Fibroblast of skin of left quadriceps (primary cell): Measurements from ENCODE around the gene CAMKK2.

Experiments used
- DNase-seq, 2 experiments: peaks; one replicate each; pipeline ENCODE4 v3.0.0-alpha.2; 2013; ENCODE audit warnings: low read depth in 2 of 2

CAMKK2 gene

DNA sequence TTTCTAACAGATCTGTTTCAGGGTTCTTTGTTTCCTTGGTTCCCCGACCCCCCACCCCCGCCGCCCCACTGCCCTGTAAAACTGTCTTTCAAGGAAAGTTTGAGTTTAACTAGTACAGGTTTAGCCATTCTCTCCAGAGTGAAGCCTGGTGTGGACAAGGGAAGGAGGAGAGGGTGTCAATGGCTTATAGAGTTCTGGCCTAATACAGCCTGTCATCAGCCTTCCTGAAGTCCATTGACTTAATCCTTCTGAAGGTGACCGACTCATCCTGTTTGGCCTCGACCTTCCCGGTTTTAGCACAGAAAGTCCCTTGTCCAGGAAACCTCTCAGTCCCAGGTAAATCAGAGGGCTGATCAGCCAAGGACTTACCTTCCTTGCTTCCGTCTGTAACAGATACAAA, 97.6 kb downstream of the CAMKK2 start:
- DNase-seq = no peak

DNA sequence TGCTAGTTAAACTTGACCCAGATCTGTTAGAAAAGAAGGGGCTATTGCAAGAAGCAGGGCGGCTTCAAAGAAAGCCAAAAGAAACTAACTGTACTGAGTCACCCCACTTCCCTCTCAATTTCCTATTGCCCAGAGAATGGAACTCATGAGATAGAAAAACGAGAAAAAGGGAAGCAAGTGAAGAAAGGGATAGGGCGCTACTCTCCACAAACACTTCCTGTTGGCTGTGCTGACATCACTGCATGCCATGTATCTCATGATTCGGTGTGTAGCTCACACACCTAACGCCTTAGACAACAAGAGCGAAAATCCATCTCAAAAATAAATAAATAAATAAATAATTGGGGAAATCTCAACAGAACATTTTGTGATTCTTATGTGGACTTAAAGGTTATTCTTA, 99.6 kb downstream of the CAMKK2 start:
- no peak for DNase-seq

DNA sequence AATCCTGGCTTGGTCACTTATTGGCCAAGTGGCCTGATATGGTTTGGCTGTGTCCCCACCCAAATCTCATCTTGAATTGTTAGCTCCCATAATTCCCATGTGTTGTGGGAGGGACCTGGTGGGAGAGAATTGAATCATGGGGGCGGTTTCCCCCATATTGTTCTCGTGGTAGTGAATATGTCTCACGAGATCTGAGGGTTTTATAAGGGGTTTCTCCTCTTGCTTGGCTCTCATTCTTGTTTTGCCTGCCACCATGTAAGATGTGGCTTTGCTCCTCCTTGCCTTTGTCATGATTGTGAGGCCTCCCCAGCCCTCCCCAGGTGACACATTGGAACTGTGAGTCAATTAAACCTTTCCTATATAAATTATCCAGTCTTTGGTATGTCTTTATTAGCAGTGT, 105.4 kb downstream of the CAMKK2 start:
- no peak for DNase-seq

DNA sequence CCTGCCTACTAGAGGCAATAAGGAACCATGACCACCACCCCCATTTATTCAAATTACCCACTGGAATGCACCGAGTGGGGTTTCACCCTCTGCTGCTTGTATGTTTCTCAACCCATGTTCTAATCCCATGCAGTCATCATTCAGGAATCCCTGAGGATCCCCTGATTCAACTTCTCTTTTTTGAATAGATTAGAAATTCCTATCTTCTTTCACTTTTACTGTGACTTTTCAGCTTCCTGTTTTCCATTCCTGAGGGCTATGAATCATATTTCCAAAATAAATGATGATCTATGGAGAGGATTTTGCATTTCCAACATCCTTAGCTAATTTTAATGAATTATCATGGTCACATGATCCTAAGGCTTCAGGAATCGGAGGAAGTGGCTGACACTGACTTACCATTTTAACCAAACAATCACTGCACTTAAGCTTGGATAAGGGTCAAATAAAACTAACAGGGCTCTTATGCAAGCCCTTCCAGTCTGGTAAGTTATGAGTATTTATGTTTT, 105.9 kb downstream of the CAMKK2 start:
- peak; percentile 91 to 92 for DNase-seq

DNA sequence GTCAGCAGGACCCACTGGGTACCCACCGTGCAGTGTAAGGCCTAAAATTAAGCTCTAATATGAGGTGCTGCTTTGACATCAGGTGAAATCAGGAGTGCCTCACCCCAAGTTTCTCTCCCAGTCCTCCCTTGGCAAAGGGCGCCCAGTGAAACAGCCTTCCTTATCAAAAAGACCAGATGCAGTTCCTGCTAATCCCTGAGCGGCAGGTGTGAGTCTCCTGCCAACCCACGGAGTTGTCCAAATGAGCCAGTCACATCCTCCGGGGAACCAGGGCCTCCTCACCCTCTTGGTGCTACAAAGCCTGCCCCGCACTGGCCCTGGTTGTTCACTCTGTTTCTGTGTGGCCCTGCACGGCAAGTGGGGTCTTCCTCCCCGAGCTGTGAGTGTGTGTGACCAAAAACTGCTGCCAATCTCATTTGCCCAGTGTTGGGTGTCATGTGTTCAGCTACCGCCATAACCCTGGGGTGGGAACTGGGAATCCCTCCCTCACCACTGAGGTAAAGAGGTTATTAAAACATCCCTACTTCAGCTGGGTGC, 106.8 kb downstream of the CAMKK2 start:
- DNase-seq = no peak

DNA sequence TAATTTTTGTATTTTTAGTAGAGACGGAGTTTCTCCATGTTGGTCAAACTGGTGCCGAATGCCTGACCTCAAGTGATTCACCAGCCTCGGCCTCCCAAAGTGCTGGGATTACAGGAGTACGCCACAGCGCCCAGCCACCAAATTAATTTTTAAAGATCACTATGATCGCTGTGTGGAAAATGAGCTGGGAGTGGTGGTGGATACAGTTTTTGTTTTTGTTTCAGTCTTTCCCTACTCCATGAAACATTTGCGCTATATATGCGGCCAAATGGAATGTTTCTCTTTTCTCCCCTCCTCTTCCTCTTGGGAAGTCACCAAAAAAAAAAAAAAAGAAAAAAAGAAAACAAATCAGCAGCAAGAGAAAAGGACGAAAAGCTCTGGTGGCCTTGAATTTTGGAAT, 107.4 kb downstream of the CAMKK2 start:
- DNase-seq = no peak

DNA sequence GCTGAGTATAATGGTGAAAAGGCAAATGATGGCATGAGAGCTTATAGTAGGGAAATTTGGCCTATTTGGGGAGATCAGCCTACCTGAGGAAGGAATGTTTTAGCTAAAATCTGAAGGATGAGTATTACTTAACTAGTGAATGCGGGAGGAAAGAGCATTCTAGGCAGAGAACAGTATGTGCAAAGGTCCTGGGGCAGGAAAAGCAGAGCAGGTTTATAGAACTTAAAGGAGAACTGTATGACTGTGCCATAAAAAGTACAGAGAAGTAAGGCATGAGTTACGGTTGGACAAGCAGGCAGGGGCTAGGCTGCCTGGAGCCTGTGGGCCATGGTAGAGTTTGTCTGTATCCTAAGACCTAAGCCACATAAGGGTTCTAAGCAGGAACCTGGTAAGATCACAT, 108.3 kb downstream of the CAMKK2 start:
- no peak for DNase-seq
